Left lung (tissue), 10 donors: ENCODE measurements around the gene KIAA1217. TPM values are rescaled to one million over a fixed set of nuclear protein-coding genes. Genes with fewer than 3 reads are reported as not detected.

Source experiments
- ATAC-seq: fragments of 200-7000 bp; cut with Tn5 transposase; one replicate; pipeline ENCODE4 v1.9.1; 2020; ENCODE audit warnings: moderate library complexity
- DNase-seq, 4 donors: peaks; one replicate each; pipeline ENCODE4 v3.0.0-alpha.2; 2013 to 2020
- H3K27ac ChIP-seq, 2 donors: fragments of 200-600 bp; sonication (generic) in 1 of 2; one replicate each; pipeline versions ENCODE4 v1.5.0 to v1.8.0; 2020 to 2021
- H3K27me3 ChIP-seq, 2 donors: fragments of 200-600 bp; sonication (generic) in 1 of 2; one replicate each; pipeline versions ENCODE4 v1.5.0 to v1.8.0; 2020 to 2021
- H3K36me3 ChIP-seq, 2 donors: fragments of 200-600 bp; sonication (generic) in 1 of 2; one replicate each; pipeline versions ENCODE4 v1.5.0 to v1.8.0; 2020 to 2021
- H3K4me1 ChIP-seq, 2 donors: fragments of 200-600 bp; one replicate each; pipeline ENCODE4 v1.8.0; 2021
- H3K4me3 ChIP-seq, 2 donors: fragments of 200-600 bp; sonication (generic) in 1 of 2; one replicate each; pipeline versions ENCODE4 v1.5.0 to v1.8.0; 2020 to 2021; ENCODE audit warnings: mild to moderate bottlenecking in 1 of 2
- H3K9me3 ChIP-seq, 2 donors: fragments of 200-600 bp; sonication (generic) in 1 of 2; one replicate each; pipeline versions ENCODE4 v1.5.0 to v1.8.0; 2020 to 2021
- CTCF ChIP-seq, 2 donors: fragments of 200-600 bp; sonication (generic) in 1 of 2; IDR thresholded peaks; one replicate each; pipeline versions ENCODE4 v1.5.0 to v1.8.0; 2021; ENCODE audit warnings: antibody characterized with exemption in 2 of 2
- intact Hi-C, 2 donors: fragments of 100-400 bp; cut with DNase I; formaldehyde crosslinking; loops; one replicate each; pipeline versions ENCODE4 v1.11.2 to v1.14.2; 2022
- polyA plus RNA-seq, 6 donors: library from polyadenylated mRNA; unstranded; fragments of 120-200 nt; gene quantifications; one replicate each; pipeline ENCODE4 v1.2.1, GENCODE V29; 2013; ENCODE audit not compliant: insufficient read length in 6 of 6
- total RNA-seq, 2 donors: library from RNA; stranded (reverse); fragmentation: NEBNext Ultra II Directional; extraction: Animal tissue kit (Norgen Biotek cat#: 25700); gene quantifications; one replicate each; pipeline ENCODE4 v1.2.1, GENCODE V29; 2021
- donor health status: DM: no; HTN: yes; CAD: no.
- donor health status: DM: no; HTN: no; CAD: no.

Gene KIAA1217
- total and polyA plus RNA-seq, 8 donors: 28.3 to 69.1 (median 60.4) TPM

GRCh38 chr10:24544776-24545175 is 335.8 kb downstream of the KIAA1217 start:
- Histone ChIP-seq H3K36me3 (peaks cover 0 to 26% of the 10 kb centered on the region in 2 donors), H3K27me3 (no peaks in the 10 kb centered on the region), H3K4me3 (no peak overlapping the region), H3K27ac (no peak overlapping the region), H3K4me1 (no peaks in the 10 kb centered on the region), H3K9me3 (no peaks in the 10 kb centered on the region)
- intact Hi-C loops: no loop called here
- DNase-seq (no peak), ATAC-seq (no peak)
- no peak for TF ChIP-seq CTCF (IDR thresholded peaks at IDR 0.05)

- ATAC-seq (no peak), DNase-seq (no peak)
- Histone ChIP-seq H3K4me3 (no peak overlapping the region), H3K36me3 (peaks cover 0 to 26% of the 10 kb centered on the region in 2 donors), H3K27ac (no peak overlapping the region), H3K9me3 (no peaks in the 10 kb centered on the region), H3K27me3 (no peaks in the 10 kb centered on the region), H3K4me1 (no peaks in the 10 kb centered on the region)
- intact Hi-C loops: no loop called here
- TF ChIP-seq CTCF (IDR thresholded peaks at IDR 0.05): no peak
Measured at GRCh38 chr10:24545585-24545984, 336.6 kb downstream of the KIAA1217 start.

DNA sequence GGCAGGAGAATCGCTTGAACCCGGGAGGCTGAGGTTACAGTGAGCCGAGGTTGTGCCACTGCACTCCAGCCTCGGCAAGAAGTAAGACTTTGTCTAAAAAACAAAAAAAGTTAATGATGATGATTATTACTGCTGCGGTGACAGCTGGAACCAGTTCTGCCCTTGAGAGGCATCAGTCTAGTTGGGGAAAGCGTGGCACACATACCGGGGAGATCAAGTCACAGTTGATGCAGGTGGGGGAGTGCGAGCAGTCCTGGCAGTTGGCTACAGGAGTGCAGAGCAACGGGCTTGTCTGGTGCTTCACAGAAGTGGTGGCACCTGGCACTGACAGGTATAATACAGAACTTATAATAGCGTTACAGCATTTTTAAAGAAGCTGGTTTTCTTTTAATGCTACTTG is 341.7 kb downstream of the KIAA1217 start:
- no peak overlapping the region for H3K4me3 ChIP-seq
- no peaks in the 10 kb centered on the region for H3K4me1 ChIP-seq
- intact Hi-C loops: no loop called here
- no peaks in the 10 kb centered on the region for H3K27me3 ChIP-seq
- H3K9me3 ChIP-seq: no peaks in the 10 kb centered on the region
- no peaks in the 10 kb centered on the region for H3K36me3 ChIP-seq
- no peak for DNase-seq
- no peak overlapping the region for H3K27ac ChIP-seq
- no peak for ATAC-seq
- no peak for TF ChIP-seq CTCF (IDR thresholded peaks at IDR 0.05)

- Histone ChIP-seq H3K27me3 (no peaks in the 10 kb centered on the region), H3K36me3 (no peaks in the 10 kb centered on the region), H3K4me3 (no peak overlapping the region), H3K27ac (no peak overlapping the region), H3K9me3 (no peaks in the 10 kb centered on the region), H3K4me1 (no peaks in the 10 kb centered on the region)
- intact Hi-C loops: no loop called here
- ATAC-seq (no peak), DNase-seq (no peak)
- no peak for TF ChIP-seq CTCF (IDR thresholded peaks at IDR 0.05)
Measured at GRCh38 chr10:24551161-24551560, 342.2 kb downstream of the KIAA1217 start.

- no peak overlapping the region for H3K4me3 ChIP-seq
- ATAC-seq: peak; percentile 84
- intact Hi-C loops: no loop called here
- peak in 2 of 4 donors; percentile 24 to 51 for DNase-seq
- H3K9me3 ChIP-seq: no peaks in the 10 kb centered on the region
- no peaks in the 10 kb centered on the region for H3K27me3 ChIP-seq
- no peak for TF ChIP-seq CTCF (IDR thresholded peaks at IDR 0.05)
- H3K4me1 ChIP-seq: no peaks in the 10 kb centered on the region
- no peaks in the 10 kb centered on the region for H3K36me3 ChIP-seq
- H3K27ac ChIP-seq: no peak overlapping the region
Measured at GRCh38 chr10:24552346-24553016, 343.5 kb downstream of the KIAA1217 start.
